GM21619 (cell line): ENCODE data around the gene UXT.
"Not testable (repeated sequence)": the region's sequence is repeated elsewhere in the genome, so short reads cannot be mapped to it uniquely, and the experiment has no call there.

ENCODE experiments used
- ATAC-seq: cut with Tn5 transposase; IDR thresholded peaks from one replicate; pipeline ENCODE4 v1.9.1; 2021; ENCODE audit not compliant: unreplicated experiment

UXT gene

DNA sequence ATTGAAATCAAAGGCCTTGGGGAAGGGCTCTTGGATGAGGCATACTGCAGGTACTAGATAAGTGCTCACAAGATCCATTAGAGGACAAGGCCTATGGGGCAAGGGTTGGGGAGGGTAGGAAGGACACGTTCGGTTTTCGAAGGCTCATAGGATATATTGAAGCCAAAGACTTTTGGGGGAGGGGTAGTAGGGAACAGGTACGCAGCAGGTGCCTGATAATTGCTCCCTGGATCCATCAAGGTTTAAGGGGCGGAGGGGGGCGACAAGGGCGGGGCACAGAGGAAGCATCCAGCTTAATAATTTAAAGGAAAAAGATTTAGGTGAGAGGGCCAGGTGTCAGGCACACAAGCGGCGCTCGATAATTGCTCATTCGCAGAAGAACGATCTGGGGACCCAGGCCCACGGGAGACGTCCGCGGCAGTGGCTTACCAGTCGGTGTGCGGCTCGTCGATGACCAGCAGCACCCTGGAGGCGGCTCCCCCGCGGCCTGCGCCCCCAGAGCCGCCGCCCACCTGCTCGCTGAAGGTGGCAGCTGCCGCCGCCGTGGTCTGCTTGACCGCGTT is 40.0 kb downstream of the UXT start:
- ATAC-seq, result no peak

GRCh38 chrX:47614618-47615017 is 44.4 kb downstream of the UXT start:
- ATAC-seq, result no peak

GRCh38 chrX:47613082-47613481 is 45.9 kb downstream of the UXT start:
- no peak for ATAC-seq

DNA sequence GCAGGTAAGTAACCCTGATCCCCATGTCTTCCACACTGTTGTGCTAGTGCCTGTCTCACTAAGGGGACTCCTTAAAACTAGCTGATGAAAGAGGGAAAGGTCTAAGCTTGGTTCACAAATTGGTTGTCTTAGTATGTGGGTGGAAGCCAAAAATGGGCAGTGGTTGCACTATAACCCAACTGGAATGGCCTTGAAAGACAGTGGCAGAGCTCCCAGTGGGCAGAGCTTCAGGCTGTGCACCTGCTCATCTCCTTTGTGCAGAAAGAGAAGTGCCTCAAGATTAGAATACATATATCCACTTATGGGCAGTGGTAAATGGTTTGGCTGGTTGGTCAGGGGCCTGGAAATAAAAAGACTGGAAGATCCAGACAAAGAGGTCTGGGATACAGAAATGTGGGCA is 46.6 kb downstream of the UXT start:
- ATAC-seq, result no peak

- ATAC-seq, result no peak
These were observed 47.1 kb downstream of the UXT start for GRCh38 chrX:47611926-47612325.

GRCh38 chrX:47611489-47611888 is 47.5 kb downstream of the UXT start:
- ATAC-seq, result no peak

GRCh38 chrX:47610511-47610910 is 48.5 kb downstream of the UXT start:
- ATAC-seq, result no peak

DNA sequence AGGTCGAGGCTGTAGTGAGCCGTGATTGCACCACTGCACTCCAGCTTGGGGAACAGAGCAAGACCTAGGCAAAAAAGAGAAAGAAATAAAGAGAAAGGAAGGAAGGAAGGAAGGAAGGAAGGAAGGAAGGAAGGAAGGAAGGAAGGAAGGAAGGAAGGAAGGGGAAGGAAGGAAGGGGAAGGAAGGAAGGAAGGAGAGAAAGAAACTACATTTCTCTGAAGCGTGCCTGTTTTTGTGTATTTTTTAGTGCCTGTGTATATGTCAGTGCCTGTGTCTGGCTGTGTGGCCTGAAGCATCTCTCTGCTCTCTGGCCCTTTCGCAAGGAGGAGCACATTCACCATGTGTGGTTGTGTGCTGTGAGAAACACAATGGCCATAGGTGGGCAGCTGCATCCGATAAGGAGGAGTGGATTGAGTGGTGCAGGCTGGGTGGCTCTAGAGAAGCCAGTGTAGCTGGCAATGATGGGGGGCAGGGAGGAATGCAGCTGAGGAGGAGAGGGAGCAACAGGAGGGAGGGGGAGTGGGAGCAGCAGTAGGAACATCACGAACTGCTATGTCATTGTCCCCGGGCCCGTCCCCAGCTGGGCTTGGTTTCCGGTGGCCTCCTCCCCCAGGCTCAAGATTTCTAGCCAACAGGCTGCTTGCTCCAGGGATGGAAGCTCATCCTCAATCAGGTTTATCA is 50.7 kb downstream of the UXT start:
- ATAC-seq, result no peak

DNA sequence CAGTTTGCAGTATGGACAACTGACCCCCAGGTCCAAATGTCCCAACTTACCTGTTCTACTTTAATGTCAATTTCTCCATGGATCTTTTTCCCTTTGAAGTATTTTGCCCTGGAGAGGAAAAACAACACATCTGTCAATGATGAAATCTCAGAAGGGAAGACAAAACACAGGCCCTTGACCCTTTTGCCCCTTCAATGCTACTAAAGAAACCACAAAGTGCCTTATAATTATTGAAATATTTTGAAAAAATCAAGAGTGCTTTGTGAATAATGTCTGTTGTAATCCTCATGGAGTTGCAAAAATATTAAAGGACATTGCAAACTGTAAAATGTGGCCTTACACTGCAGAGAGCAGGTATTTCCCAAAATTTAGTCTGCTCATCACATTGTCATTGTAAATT is 51.9 kb downstream of the UXT start:
- ATAC-seq, result no peak

GRCh38 chrX:47605024-47605423 is 54.0 kb downstream of the UXT start:
- ATAC-seq, result no peak

- not testable (repeated sequence) for ATAC-seq
These were observed 55.9 kb downstream of the UXT start for GRCh38 chrX:47603125-47603524.
